A549 (cell line): Measurements from ENCODE around the gene CDH26. TPM values are rescaled to one million over a fixed set of nuclear protein-coding genes. Genes with fewer than 3 reads are reported as not detected.
A peak's percentile ranks its signal among the peaks of the same experiment; 100 is the strongest.

ENCODE experiments used
- ATAC-seq, 2 experiments: fragments of 200-7000 bp in 1 of 2; fragments of >200 bp in 1 of 2; cut with Nextera tagmentation in 1 of 2; cut with Tn5 transposase in 1 of 2; 3 replicates each; pipeline versions ENCODE4 v1.8.0 to v1.9.1; 2018 to 2020; ENCODE audit warnings: mild to moderate bottlenecking in 1 of 2, moderate library complexity in 1 of 2
- CTCF ChIA-PET: fragments of 300-600 bp; sonication (Branson Sonifier 250); formaldehyde crosslinking; extraction: SDS; loops from one replicate; lab custom pipeline; 2021; ENCODE audit warnings: antibody characterized with exemption, inconsistent platforms; lab: Yijun Ruan, JAX
- POLR2A ChIA-PET: fragments of 350-600 bp; formaldehyde crosslinking; extraction: SDS; loops from one replicate; lab custom pipeline; 2021; ENCODE audit warnings: antibody characterized with exemption, inconsistent platforms; lab: Yijun Ruan, JAX
- DNase-seq, 2 experiments: peaks; one replicate each; pipeline versions ENCODE4 v3.0.0 to v3.0.0-alpha.2; 2011 to 2016; ENCODE audit warnings: low read depth in 1 of 2, low spot score in 1 of 2
- FAIRE-seq: peaks from 2 replicates; lab custom pipeline; 2011; peaks lifted over from hg19 to GRCh38; lab: Jason Lieb, UNC
- H3K27ac ChIP-seq, 2 experiments: fragments of >200 bp; sonication (Bioruptor Twin); formaldehyde crosslinking; 3 replicates each; pipeline ENCODE4 v1.5.1; 2016 to 2017
- H3K4me1 ChIP-seq: fragments of >200 bp; sonication (Bioruptor Twin); formaldehyde crosslinking; 3 replicates; pipeline ENCODE4 v1.6.1; 2016
- H3K4me2 ChIP-seq: fragments of >200 bp; sonication (Bioruptor Twin); formaldehyde crosslinking; 3 replicates; pipeline ENCODE4 v1.6.1; 2016
- H3K4me3 ChIP-seq: fragments of >200 bp; sonication (Bioruptor Twin); formaldehyde crosslinking; 3 replicates; pipeline ENCODE4 v1.5.1; 2016
- H3K9me3 ChIP-seq: fragments of >200 bp; sonication (Bioruptor Twin); formaldehyde crosslinking; 3 replicates; pipeline ENCODE4 v1.6.1; 2016
- ATOH8 ChIP-seq: fragments of 250-450 bp; sonication (Bioruptor Pico); IDR thresholded peaks from 2 replicates; pipeline ENCODE4 v1.5.0; 2020; ENCODE audit warnings: low read depth, mild to moderate bottlenecking, moderate library complexity
- CEBPB ChIP-seq, 2 experiments: fragments of >200 bp in 1 of 2; sonication (Bioruptor Twin) in 1 of 2; formaldehyde crosslinking in 1 of 2; IDR thresholded peaks; 2 replicates each; pipeline ENCODE4 v1.6.1; 2012 to 2016
- CTCF ChIP-seq: fragments of >200 bp; sonication (Bioruptor Twin); formaldehyde crosslinking; IDR thresholded peaks from 3 replicates; pipeline ENCODE4 v1.5.1; 2016
- E2F6 ChIP-seq: IDR thresholded peaks from 2 replicates; pipeline ENCODE4 v1.6.1; 2012; ENCODE audit warnings: low read depth, borderline replicate concordance
- ESRRA ChIP-seq: fragments of 150-350 bp; IDR thresholded peaks from 2 replicates; pipeline ENCODE4 v1.6.1; 2014; ENCODE audit warnings: mild to moderate bottlenecking, low read length, borderline replicate concordance
- GATA3 ChIP-seq: IDR thresholded peaks from 2 replicates; pipeline ENCODE4 v1.6.1; 2012; ENCODE audit warnings: borderline replicate concordance
- HDAC2 ChIP-seq: fragments of 200-600 bp; sonication (generic); IDR thresholded peaks from 2 replicates; pipeline ENCODE4 v1.6.1; 2016
- HMGXB4 ChIP-seq: fragments of 250-450 bp; sonication (Bioruptor Pico); IDR thresholded peaks from 2 replicates; pipeline ENCODE4 v1.5.0; 2021; ENCODE audit warnings: mild to moderate bottlenecking, moderate library complexity, borderline replicate concordance
- HOXB5 ChIP-seq: fragments of 250-450 bp; sonication (Bioruptor Pico); IDR thresholded peaks from 2 replicates; pipeline ENCODE4 v1.5.0; 2020; ENCODE audit warnings: mild to moderate bottlenecking, moderate library complexity
- MAX ChIP-seq: IDR thresholded peaks from 2 replicates; pipeline ENCODE4 v1.6.1; 2012
- MAZ ChIP-seq: fragments of 150-350 bp; IDR thresholded peaks from 2 replicates; pipeline ENCODE4 v1.6.1; 2014; ENCODE audit warnings: antibody characterized with exemption, low read depth, low read length, borderline replicate concordance
- NFE2L2 ChIP-seq: fragments of 150-350 bp; conservative IDR thresholded peaks from 2 replicates; pipeline ENCODE4 v1.6.1; 2014; ENCODE audit warnings: low read length
- PBX3 ChIP-seq: IDR thresholded peaks from 2 replicates; pipeline ENCODE4 v1.6.1; 2012
- PHF8 ChIP-seq: fragments of 200-600 bp; sonication (generic); IDR thresholded peaks from 2 replicates; pipeline ENCODE4 v1.6.1; 2016; ENCODE audit warnings: low read depth, mild to moderate bottlenecking, antibody characterized with exemption, moderate library complexity, borderline replicate concordance
- RARB ChIP-seq: fragments of 250-450 bp; sonication (Bioruptor Pico); IDR thresholded peaks from 2 replicates; pipeline ENCODE4 v1.8.0; 2021; ENCODE audit warnings: mild to moderate bottlenecking, moderate library complexity
- RNF2 ChIP-seq: fragments of 200-600 bp; sonication (generic); IDR thresholded peaks from 2 replicates; pipeline ENCODE4 v1.6.1; 2016; ENCODE audit warnings: low read depth, mild to moderate bottlenecking, antibody characterized with exemption, moderate library complexity, borderline replicate concordance
- USF2 ChIP-seq: fragments of 450-650 bp; IDR thresholded peaks from 2 replicates; pipeline ENCODE4 v1.6.1; 2014; ENCODE audit warnings: antibody characterized with exemption
- WGBS: methylation state at CpG from one replicate; pipeline ENCODE4 v1.1.6; 2017; ENCODE audit errors: missing lambda C conversion rate; 5-methylcytosine and 5-hydroxymethylcytosine counted together
- polyA plus RNA-seq, 4 experiments: library from polyadenylated mRNA; depleted of rRNA in 3 of 4; stranded (reverse); fragments of >200 nt; fragmentation: RNase III in 1 of 4; extraction: RNeasy Plus Mini Kit Qiagen cat#74134 plus additional on column Dnase treatment in 1 of 4; gene quantifications; 2 replicates in 3 of 4; 3 replicates in 1 of 4; pipeline ENCODE4 v1.2.3, GENCODE V29; 2011 to 2017

Gene CDH26
- polyA plus RNA-seq, 2 of the 4 experiments (the other 2 are of a cell fraction) = 0.27 to 0.57 TPM

GRCh38 chr20:59932616-59933295 is 25.5 kb upstream of the CDH26 start (continued):
- TF ChIP-seq PBX3 (no peak), CTCF (no peak), RARB (CRISPR knock-in tag) (no peak), NFE2L2 (no peak)

- Histone ChIP-seq H3K4me3 (peak within 1 kb of the TSS; percentile 66), H3K27ac (peak within 1 kb of the TSS; percentile 72 to 87), H3K9me3 (peaks cover 3% of the 10 kb centered on the region; the same call in 2 of the 3 replicates), H3K4me2 (peak within 1 kb of the TSS; percentile 82), H3K4me1 (peaks cover 9% of the 10 kb centered on the region; the same call in 2 of the 3 replicates)
- no peak for FAIRE-seq
- DNase-seq = peak; percentile 41 to 70
- POLR2A ChIA-PET = no interaction called here
- ATAC-seq = peak; percentile 82 to 87
- WGBS = 80% methylated on average over 3 of the region's 65 CpGs
- TF ChIP-seq ATOH8 (CRISPR knock-in tag) (no peak), RNF2 (peak; percentile 92; the same call in 1 of the 2 replicates), HOXB5 (CRISPR knock-in tag) (no peak), USF2 (no peak), MAX (peak; percentile 95), PHF8 (no peak), HDAC2 (no peak), E2F6 (peak; percentile 100), CEBPB (IDR thresholded peaks at IDR 0.05) (no peak), ESRRA (no peak), GATA3 (no peak), MAZ (no peak), HMGXB4 (CRISPR knock-in tag) (no peak)
- CTCF ChIA-PET = interaction anchor here (1.0 to 4.4 kb wide), 13 partner anchors 8 to 83 kb away, joined by 3 to 73 read pairs (median 4); partner anchors contain the start of gene CDH26
Measured at GRCh38 chr20:59933296-59933848, 24.9 kb upstream of the CDH26 start, which contains the start of gene SYCP2. SYCP2 (minus strand) TSS chr20:59933637; CDS start chr20:59922413, 11,224 bp downstream.
